Activated CD8-positive, alpha-beta T cell treated with anti-CD3 and anti-CD28 coated beads for 36 hours (primary cell): ENCODE results near the gene PROSER3. TPM values are rescaled to one million over a fixed set of nuclear protein-coding genes. Genes with fewer than 3 reads are reported as not detected.
"Not testable (repeated sequence)": the region's sequence is repeated elsewhere in the genome, so short reads cannot be mapped to it uniquely, and the experiment has no call there.

ENCODE experiments used
- ATAC-seq: fragments of 200-7000 bp; cut with Tn5 transposase; one replicate; pipeline ENCODE4 v1.10.0; 2021; ENCODE audit warnings: mild to moderate bottlenecking, moderate library complexity
- CTCF ChIA-PET: fragments of 350-600 bp; sonication (Branson Sonifier 250); formaldehyde crosslinking; loops from one replicate; lab custom pipeline; 2021; ENCODE audit warnings: antibody characterized with exemption; lab: Charles Lee
- POLR2A ChIA-PET: fragments of 350-600 bp; sonication (Branson Sonifier 250); formaldehyde crosslinking; loops from one replicate; lab custom pipeline; 2021; ENCODE audit warnings: antibody characterized with exemption; lab: Charles Lee
- DNase-seq: peaks from one replicate; pipeline ENCODE4 v3.0.0-alpha.2; 2020
- H3K27ac Mint-ChIP-seq: one replicate; pipeline ENCODE4 v1.8.0; 2021; ENCODE audit warnings: mild to moderate bottlenecking, mixed read lengths
- H3K27me3 Mint-ChIP-seq: one replicate; pipeline ENCODE4 v1.8.0; 2021; ENCODE audit warnings: mixed read lengths
- H3K36me3 Mint-ChIP-seq: one replicate; pipeline ENCODE4 v1.8.0; 2021; ENCODE audit warnings: low read depth, mixed read lengths
- H3K4me1 Mint-ChIP-seq: one replicate; pipeline ENCODE4 v1.8.0; 2021; ENCODE audit warnings: low read depth, mixed read lengths
- H3K4me3 Mint-ChIP-seq: one replicate; pipeline ENCODE4 v1.8.0; 2021; ENCODE audit warnings: mild to moderate bottlenecking, moderate library complexity, mixed read lengths
- H3K9me3 Mint-ChIP-seq: one replicate; pipeline ENCODE4 v1.8.0; 2021; ENCODE audit warnings: mixed read lengths
- intact Hi-C: fragments of 100-400 bp; cut with micrococcal nuclease; formaldehyde crosslinking; loops from one replicate; pipeline ENCODE4 v1.10.0; 2022
- total RNA-seq, 2 experiments: library from RNA; stranded (reverse); gene quantifications; one replicate each; pipeline ENCODE4 v1.2.3, GENCODE V29; 2021
- TF ChIP-seq, protein P1 (sequence below): fragments of 200-600 bp; IDR thresholded peaks from one replicate; pipeline ENCODE4 v1.8.0; 2022; ENCODE audit warnings: antibody characterized with exemption, mild to moderate bottlenecking

The PROSER3 gene
- total RNA-seq, 2 experiments from 2014 or later = 40.7 to 41.1 TPM

DNA sequence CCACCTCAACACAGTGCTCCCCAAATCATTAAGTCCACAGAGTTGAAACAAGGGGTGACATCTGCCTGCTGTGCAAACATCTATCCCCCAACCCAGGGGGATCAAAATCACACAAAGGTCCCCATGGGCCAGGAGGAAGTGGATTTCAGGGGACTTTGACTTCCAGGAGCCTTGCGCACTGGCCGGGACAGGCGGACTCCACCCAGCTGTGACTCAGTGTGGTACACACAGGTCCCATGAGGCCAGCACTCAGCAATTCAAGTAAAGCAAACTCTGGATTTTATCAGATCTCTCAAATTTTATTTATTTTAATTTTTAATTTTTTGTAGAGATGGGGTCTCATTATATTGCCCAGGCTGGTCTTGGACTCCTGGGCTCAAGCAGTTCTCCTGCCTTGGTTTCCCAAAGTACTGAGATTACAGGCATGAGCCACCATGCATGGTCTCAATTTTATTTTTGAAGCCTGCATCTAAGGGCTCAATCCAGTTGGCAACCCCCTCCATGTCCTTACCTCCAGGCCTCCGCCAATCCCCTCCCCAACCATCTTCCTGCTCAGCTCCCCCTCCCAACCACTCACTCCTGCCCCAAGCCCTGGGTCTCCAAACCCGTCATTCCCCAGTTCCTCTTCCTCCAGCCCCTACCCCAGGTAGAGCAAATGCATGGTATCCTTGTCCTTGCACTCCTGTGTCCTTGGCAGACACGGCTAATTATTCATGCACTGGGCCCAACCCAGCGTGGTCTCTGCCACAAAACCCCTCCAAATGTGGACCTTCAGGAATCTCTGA lies 35.6 kb downstream of the PROSER3 start:
- ATAC-seq = no peak
- Mint-ChIP-seq H3K36me3 (no peaks in the 10 kb centered on the region), H3K9me3 (no peaks in the 10 kb centered on the region), H3K4me3 (no peak overlapping the region), H3K27ac (no peak overlapping the region), H3K4me1 (peaks cover 4% of the 10 kb centered on the region), H3K27me3 (peaks cover 25% of the 10 kb centered on the region)
- TF ChIP-seq, protein P1, sequence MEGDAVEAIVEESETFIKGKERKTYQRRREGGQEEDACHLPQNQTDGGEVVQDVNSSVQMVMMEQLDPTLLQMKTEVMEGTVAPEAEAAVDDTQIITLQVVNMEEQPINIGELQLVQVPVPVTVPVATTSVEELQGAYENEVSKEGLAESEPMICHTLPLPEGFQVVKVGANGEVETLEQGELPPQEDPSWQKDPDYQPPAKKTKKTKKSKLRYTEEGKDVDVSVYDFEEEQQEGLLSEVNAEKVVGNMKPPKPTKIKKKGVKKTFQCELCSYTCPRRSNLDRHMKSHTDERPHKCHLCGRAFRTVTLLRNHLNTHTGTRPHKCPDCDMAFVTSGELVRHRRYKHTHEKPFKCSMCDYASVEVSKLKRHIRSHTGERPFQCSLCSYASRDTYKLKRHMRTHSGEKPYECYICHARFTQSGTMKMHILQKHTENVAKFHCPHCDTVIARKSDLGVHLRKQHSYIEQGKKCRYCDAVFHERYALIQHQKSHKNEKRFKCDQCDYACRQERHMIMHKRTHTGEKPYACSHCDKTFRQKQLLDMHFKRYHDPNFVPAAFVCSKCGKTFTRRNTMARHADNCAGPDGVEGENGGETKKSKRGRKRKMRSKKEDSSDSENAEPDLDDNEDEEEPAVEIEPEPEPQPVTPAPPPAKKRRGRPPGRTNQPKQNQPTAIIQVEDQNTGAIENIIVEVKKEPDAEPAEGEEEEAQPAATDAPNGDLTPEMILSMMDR = no peak
- intact Hi-C loops = no loop called here
- ChIA-PET POLR2A (no interaction called here), CTCF (no interaction called here)
- DNase-seq = no peak

DNA sequence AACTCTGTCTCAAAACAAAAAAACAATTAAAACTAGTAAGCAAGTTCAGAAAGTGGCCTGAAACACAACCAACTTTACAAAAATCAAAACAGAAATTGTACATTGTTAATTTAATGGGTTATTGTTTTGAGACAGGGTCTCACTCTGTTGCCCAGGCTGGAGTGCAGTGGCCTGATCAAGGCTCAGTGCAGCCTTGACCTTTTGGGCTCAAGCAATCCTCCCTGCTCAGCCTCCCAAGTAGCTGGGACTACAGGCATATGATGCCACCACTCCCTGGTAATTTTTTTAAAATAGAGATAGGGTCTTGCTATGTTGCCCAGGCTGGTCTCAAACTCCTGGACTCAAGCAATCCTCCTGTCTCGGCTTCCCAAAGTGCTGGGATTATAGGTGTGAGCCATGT lies 37.6 kb downstream of the PROSER3 start:
- H3K4me3 Mint-ChIP-seq, H3K9me3 Mint-ChIP-seq, intact Hi-C loops, DNase-seq, ATAC-seq, H3K4me1 Mint-ChIP-seq, POLR2A ChIA-PET, CTCF ChIA-PET, H3K27ac Mint-ChIP-seq, H3K36me3 Mint-ChIP-seq: not testable (repeated sequence)
- peaks cover 27% of the 10 kb centered on the region for H3K27me3 Mint-ChIP-seq

DNA sequence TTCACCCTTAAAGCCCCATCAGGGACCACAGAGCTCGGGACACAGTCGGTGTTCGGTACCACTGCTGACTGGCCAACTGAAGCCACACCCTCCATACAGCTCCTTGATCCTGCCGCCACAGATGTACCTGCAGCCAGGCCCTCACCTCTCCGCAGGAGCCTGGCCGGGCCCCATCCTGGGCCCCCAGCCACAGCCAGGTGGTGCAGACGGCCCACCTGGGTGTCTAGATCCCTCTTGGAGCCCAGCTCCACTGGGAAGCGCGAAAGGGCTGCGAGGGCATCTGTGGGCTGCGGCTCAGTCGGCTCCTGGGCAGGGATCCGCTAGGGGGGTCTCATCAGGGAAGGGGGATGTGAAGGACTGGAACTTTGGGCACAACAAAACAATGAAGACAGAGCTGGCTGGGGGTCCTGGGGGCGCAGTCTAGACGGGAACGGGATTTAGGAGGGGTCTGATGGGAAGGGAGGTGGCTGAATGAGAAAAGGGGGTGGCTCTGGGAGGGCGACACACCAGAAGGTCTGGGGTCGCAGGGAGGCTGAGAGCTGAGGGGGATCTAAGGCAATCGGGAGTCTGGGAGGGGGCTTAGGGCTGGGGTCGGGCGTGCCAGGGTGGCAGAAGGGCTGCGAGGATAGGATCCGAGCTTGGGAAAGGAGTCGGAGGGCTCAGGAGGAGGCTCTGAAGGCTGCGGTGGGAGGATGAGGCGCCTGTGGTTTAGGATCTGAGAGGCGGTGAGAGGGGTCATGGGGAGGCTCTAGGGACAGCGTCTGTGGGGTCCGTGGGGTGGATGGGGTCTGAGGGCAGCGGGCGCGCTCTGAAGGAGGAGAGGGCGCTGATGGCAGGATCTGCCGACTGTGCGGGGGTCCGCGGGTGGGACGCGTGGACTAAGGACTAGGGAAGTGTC lies 38.9 kb downstream of the PROSER3 start:
- TF ChIP-seq, protein P1 = no peak
- ChIA-PET POLR2A (interaction anchor here (0.8 kb wide), 1 partner anchor 13 kb away, joined by 3 read pairs; no protein-coding TSS in a partner anchor), CTCF (no interaction called here)
- H3K36me3 Mint-ChIP-seq = no peaks in the 10 kb centered on the region
- peaks cover 4% of the 10 kb centered on the region for H3K4me1 Mint-ChIP-seq
- peaks cover 27% of the 10 kb centered on the region for H3K27me3 Mint-ChIP-seq
- intact Hi-C loops = no loop called here
- H3K4me3 Mint-ChIP-seq = no peak overlapping the region
- DNase-seq (no peak), ATAC-seq (no peak)
- H3K9me3 Mint-ChIP-seq = no peaks in the 10 kb centered on the region
- H3K27ac Mint-ChIP-seq = no peak overlapping the region

DNA sequence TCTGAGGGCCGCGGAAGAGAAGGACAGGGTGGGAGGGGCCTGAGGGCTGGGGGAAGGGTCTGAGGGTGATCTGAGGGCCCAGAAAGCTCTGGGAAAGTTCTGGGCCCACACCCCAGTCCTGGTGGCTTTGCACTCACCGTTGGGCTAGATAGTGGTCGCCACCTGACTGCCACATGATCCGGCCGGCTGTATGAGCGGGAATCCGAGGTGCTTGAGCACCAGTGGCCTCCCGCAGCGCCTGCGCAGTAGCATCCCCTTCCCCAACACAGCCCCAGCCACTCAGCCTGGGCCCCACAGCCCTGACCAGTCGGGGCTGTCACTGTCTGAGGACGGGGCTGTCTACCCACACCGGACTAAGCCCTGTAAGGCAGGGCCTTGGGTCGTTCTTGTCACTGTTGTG lies 39.7 kb downstream of the PROSER3 start:
- H3K9me3 Mint-ChIP-seq = no peaks in the 10 kb centered on the region
- intact Hi-C loops = no loop called here
- TF ChIP-seq, protein P1 = no peak
- peaks cover 4% of the 10 kb centered on the region for H3K4me1 Mint-ChIP-seq
- H3K4me3 Mint-ChIP-seq = no peak overlapping the region
- ChIA-PET CTCF (no interaction called here), POLR2A (interaction anchor here (0.8 kb wide), 1 partner anchor 12 kb away, joined by 3 read pairs; no protein-coding TSS in a partner anchor)
- H3K27me3 Mint-ChIP-seq = peaks cover 26% of the 10 kb centered on the region
- H3K27ac Mint-ChIP-seq = no peak overlapping the region
- no peaks in the 10 kb centered on the region for H3K36me3 Mint-ChIP-seq
- DNase-seq = peak; percentile 36
- ATAC-seq = peak; percentile 56

DNA sequence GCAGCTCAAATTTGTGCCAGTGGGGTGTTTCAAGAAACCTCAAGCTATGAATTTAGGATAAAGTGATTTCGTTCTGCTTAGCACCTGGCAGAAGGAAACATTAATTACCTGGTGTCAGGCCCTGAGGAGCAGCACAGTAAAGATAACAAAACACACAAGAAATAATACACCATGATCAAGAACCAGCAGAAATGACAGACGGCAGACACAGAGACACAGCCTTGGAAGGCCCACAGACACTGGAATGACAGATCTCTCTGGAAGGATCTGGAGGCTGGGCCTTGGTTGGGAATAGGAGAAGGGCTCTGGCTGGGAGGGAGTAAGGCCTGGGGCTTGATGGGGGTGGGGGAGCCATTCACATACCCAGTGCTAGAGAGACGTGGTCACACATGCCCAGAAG lies 43.9 kb downstream of the PROSER3 start:
- TF ChIP-seq, protein P1 = no peak
- ChIA-PET POLR2A (no interaction called here), CTCF (interaction anchor here (1.3 kb wide), 1 partner anchor 18 kb away, joined by 4 read pairs; no protein-coding TSS in a partner anchor)
- Mint-ChIP-seq H3K27ac (no peak overlapping the region), H3K4me1 (peaks cover 12% of the 10 kb centered on the region), H3K27me3 (peaks cover 17% of the 10 kb centered on the region), H3K36me3 (no peaks in the 10 kb centered on the region), H3K9me3 (no peaks in the 10 kb centered on the region), H3K4me3 (no peak overlapping the region)
- ATAC-seq (no peak), DNase-seq (no peak)
- intact Hi-C loops = no loop called here
